ENCODE results near the gene TLCD1.
"Not testable (repeated sequence)": the region's sequence is repeated elsewhere in the genome, so short reads cannot be mapped to it uniquely, and the experiment has no call there.

The TLCD1 gene

DNA sequence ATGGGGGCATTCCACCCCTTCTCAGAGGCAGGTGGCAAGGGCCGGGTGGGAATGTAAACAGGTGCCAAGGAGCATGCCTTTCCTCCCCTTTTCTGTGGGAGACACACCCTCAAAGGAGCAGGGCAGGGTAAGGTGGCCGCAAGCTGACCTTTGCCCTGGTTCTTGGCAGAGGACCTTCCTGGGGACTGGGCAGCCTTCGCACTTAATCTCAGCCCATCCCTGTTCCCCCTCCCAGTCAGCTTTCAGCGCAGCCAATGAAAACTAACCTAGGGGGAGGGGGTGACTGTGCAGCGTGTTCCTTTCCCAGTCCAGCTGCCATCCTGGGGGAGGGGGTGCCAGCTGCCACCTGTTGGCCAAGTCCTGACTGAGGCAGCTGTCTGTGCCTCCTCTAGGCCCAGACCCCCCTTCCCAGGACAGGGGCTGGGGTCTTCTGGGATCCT, 20.6 kb upstream of the TLCD1 start:
- no peak for DNase-seq

DNA sequence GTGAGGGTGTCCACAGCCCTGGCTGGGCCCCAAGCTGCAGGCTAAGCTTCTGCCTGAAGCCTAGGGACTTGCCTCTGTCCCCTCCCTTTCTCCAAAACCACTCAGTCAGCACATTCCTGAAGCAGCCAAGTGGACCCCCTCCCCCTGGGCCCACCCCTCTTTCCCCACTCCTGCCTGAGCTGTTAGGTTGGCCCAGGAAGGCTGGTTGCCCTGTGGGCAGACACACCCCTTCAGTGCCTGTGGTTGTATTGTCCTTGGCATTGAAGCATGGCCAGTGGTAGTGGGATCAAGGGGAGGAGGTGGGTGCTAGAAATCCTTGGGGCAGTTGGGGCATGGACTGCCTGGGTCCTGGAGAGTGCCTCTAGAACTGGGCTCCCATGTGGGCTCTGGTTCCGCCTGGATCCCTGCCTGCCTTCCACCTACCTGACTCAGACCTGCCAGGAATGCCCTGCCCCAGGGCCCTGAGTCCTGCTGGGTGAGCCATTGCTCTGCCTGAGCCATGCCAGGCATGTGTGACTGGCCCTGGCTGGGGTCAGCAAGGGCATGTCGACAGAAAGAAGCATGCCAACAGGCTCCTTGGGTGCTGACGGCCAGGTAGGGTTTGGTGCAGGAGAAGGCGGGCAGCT, 19.9 kb upstream of the TLCD1 start:
- DNase-seq, result no peak

DNA sequence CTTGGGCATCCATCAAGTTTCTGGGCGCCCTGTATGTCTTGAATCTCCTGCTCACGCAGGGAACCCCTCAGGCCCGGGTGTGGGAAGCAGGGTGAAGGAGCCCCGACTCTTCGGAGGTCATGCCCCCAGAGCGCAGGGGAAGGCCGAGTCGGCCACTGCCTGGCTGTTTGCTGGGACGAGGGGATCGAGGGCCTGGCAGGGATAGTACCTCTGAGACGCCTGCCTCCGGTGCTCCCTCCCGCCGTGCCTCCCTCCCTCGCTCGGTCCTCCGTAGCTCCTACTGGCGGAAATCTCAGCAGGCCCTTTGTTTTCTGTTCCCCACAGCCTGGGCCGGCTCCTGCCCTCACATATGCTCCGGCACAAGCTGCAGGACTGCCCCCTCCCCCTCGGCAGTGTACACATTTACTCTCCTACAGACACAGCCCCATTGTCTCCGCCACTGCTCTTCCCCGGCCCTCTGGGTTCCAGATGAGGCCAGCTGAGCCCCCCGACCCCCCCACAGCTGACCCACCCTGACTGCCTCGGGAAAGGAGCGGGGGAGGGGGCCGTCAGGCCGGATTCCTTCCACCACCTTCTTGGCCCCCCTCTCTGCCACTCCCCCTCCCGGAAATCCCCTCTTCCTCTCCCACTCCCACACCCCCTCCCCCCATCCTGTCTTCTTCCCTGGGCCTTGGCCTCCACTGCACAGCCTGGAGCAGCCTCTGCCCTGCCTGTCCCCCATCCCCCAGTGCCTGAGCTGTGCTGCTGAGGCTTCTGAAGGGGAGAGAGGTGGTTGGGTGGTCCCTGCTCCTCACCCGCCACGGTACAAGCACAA, 19.1 kb upstream of the TLCD1 start:
- DNase-seq, result no peak

DNA sequence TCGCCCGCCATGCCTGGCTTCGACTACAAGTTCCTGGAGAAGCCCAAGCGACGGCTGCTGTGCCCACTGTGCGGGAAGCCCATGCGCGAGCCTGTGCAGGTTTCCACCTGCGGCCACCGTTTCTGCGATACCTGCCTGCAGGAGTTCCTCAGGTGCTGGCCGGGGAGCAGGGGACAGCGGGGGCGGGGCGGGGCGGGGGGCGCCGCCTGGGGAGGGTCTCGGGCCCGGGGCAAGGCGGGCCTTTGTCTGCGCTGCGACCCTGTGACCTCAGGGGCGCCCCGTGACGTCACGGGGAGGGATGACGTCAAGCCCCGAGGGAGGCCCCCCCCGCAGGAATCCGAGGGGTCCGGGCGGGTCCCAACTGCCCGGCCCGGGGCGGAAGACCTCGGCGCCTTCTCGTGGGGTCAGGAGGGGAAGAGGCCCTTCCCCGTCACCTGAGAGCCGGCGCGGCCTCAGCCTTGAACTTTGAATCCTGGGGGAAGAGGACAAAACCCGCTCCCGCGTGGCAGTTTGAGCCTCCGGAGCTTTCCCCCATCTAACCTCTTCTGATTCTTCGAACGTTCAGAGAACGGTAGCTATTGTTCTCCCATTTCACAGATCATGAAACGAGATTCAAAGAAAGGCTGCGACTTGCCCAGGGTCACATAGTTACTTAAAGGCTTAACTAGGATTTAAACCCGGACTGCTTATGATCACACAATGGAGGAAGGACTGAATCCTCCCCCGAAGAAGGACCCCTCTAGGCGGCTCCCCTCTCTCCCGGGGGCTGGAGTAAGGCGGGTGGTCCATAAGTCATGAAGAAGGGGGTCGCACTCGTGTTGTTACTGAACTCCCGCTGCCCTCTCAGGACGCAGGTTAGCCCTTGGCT, 18.3 kb upstream of the TLCD1 start:
- peak; percentile 42 for DNase-seq

DNA sequence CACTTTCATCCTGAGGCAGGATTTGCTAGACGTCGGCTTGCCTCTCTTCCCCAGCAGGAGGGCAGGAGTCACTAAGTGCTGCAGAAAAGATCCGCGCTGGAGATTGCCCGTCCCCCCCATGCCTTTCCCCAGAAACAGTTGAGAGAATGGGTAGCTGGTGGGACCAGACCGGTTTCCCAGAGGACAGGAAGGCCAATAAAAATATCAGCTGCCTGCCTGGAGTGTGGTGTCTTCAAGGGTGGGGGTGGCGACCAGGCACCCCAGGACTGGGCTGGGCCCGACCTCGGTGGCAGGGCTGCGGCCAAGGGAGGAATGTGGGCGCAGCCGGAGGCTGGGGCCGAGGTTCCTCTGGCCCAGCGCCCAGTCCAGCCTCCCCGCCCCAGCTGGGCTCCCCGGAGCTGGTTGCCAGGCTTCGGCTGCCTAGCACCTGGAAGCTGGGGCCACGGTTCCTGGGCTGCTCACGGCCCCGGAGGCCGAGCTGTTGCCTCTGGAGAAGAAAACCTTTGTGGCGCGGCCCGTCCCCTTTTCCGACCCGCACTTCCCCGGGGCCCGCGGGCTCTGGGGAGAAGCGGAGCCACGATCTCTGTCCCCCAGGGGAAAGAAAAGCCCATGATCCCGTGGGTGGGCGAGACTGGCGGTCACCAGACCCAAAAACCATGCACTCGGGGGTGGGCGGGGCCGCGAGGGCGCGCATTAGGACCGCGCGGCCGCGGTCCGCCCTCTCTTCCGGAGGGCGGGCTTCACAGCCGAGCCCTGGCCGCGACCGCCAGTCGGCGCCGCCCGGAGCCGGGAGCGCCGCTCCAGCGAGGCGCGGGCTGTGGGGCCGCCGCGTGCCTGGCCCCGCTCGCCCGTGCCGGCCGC, 17.4 kb upstream of the TLCD1 start, which contains the start of gene TRAF4:
TRAF4 (plus strand) TSS at position 769 of the 861 bp plus-strand sequence. CDS start 102 bp downstream, outside the sequence.
- peak; percentile 60 for DNase-seq

DNA sequence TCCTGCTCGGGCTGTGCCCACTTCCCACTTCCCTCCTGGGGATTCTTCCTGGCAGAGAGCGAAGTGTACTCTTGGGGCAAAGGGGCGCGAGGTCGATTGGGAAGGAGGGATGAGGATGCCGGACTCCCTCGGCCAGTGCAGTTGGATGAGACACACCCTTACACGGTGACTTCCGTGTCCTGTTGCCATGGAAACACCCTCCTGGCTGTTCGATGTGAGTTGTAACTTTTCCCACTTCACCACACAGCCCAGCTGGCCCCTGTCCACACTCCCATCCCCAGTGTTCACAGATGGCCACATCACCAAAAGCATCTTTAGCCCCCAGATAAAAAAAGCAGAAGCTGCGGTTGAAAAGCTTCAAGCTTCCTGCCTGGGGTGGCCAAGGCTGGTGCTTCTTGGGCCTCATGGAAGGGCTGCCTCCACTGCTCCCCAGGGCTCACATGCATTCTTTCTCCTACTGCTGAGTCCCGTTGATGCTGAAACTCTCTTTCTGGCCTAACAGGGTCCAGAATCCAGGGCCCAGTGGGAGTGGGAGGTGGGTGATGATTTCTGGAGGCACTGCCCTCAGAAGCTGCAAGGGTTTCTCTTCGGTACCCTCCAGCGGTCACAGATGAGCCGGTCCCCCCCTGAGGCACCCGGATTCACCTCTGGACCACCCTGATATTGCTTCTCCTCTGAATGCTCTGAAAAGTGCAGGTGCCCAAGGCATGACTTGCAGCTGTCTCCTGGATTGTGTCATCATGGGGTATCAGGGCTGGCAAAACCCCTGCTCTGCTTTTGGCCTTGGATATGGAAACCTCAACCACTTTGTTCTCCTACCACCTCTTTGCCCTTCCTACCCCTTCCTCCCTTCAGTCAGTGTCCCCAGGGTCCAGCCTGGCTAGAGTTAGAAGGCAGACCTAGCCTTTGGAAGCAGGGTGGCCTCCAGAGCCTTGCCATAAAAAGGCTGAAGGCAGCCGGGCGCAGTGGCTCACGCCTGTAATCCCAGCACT, 15.6 kb upstream of the TLCD1 start:
- no peak for DNase-seq

DNA sequence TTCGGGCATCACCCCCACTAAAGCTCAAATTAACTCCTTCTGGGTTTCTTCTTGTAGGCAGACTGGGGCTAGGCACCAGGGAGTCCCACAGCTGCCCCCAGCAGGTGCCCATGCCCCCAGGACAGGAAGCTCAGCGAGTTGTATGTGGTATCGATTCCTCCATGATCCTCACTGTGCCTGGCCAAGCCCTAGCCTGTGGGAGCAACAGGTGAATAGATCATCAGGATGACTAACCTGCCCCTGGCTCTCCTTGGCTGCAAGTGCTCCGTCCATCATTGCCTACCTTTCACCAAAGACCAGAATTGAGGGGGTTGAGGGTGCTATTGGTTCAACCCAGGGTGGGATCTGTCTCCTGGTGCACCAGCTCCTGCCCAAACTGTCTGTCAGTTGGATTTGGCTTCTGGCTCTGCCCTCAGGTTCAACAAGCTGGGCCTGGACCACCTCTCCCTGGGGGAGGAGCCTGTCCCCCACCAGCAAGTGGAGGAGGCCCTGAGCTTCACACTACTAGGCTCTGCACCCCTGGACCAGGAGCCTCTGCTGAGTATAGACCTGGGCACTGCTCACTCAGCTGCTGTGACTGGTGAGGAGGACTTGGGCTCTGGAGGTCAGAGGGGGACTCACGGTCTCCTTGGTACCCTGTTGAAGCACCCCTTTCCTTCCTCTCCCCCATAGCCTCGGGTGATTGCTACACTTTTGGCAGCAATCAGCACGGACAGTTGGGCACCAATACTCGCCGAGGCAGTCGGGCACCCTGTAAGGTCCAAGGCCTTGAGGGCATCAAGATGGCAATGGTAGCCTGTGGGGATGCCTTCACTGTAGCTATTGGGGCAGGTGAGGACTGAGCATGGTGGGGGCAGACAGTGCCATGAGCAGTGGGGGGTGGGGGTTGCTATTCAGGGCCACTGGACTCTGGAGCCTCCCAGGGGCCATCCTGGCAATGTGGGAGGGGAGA, 14.6 kb upstream of the TLCD1 start:
- no peak for DNase-seq

DNA sequence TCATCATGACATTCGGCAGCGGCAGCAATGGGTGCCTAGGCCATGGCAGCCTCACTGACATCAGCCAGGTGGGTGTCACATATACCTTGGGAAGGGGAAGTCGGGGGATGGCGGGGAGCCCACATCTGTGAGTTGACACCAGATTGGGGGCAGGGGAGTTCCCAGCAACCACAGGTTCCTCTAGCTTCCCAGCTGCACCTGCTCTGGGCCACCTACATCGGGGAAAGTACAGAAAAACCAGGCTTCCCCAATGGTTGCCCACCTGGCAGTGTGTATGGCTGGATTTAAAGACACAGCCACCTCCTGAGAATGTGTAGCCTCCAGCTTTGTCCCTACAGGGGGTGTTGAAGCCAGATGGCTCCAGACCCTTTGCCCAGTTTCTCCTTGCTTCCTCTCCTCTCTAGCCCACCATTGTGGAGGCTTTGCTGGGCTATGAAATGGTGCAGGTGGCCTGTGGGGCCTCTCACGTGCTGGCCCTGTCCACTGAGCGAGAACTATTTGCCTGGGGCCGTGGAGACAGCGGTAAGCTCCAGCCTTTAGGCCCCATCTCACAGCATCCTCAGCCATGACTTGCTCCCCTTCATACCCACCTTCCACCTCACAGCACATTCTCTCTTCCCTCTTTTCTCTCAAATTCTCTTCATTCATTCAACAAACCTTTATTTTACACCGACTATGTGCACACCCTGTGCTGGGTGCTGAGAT, 12.8 kb upstream of the TLCD1 start:
- DNase-seq, result no peak

DNA sequence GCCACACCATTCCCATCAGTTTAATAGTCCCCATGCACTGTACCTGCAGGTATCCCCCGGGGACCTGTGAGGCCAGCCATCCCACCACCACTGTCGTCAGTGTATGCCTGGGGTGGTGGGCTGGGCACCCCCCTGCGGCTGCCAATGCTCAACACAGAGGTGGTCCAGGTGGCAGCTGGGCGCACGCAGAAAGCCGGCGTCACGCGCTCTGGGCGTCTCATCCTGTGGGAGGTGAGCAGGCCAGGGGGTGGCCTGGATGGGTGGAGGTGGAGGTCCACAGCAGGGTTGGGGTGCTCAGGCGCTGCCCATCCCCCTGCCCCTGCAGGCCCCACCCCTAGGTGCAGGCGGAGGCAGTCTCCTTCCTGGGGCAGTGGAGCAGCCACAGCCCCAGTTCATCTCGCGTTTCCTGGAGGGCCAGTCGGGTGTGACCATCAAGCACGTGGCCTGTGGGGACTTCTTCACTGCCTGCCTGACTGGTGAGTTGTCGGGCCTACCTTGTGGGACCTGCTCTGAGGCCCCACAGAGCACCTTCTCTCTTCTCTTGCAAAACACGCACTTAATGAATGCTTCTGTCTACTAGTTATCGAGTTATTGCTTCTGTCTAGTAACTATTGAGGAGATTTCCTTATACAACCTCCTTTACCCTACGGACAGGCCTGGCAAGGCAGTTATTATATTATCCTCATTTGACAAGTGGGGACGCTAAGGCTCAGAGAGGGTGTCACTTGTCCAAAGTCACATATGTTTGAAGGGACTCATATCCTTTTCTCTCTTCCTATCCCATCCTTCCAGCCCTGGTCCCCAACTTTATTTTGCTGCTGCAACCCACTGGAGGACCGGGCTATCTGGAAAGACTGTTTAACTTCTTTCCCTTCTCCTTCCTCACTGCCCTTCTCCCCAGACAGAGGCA, 12.0 kb upstream of the TLCD1 start:
- no peak for DNase-seq

DNA sequence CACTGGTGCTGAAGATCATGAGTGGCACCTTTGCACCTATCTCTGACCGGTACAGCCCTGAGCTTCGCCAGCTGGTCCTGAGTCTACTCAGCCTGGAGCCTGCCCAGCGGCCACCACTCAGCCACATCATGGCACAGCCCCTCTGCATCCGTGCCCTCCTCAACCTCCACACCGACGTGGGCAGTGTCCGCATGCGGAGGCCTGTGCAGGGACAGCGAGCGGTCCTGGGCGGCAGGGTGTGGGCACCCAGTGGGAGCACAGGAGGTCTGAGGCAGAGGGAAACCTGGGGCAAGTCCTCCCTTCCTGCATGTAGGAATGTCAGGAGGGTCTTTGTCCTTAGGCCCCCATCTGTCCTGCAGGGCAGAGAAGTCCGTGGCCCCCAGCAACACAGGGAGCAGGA, 11.3 kb upstream of the TLCD1 start:
- no peak for DNase-seq

DNA sequence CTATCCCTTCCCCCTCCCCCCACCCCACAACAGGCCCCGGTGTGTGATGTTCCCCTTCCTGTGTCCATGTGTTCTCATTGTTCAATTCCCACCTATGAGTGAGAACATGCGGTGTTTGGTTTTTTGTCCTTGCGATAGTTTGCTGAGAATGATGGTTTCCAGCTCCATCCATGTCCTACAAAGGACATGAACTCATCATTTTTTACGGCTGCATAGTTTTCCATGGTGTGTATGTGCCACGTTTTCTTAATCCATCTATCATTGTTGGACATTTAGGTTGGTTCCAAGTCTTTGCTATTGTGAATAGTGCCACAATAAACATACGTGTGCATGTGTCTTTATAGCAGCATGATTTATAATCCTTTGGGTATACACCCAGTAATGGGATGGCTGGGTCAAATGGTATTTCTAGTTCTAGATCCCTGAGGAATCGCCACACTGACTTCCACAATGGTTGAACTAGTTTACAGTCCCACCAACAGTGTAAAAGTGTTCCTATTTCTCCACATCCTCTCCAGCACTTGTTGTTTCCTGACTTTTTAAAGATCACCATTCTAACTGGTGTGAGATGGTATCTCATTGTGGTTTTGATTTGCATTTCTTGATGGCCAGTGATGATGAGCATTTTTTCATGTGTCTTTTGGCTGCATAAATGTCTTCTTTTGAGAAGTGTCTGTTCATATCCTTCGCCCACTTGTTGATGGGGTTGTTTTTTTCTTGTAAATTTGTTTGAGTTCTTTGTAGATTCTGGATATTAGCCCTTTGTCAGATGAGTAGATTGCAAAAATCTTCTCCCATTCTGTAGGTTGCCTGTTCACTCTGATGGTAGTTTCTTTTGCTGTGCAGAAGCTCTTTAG, 10.1 kb upstream of the TLCD1 start:
- DNase-seq, result not testable (repeated sequence)

DNA sequence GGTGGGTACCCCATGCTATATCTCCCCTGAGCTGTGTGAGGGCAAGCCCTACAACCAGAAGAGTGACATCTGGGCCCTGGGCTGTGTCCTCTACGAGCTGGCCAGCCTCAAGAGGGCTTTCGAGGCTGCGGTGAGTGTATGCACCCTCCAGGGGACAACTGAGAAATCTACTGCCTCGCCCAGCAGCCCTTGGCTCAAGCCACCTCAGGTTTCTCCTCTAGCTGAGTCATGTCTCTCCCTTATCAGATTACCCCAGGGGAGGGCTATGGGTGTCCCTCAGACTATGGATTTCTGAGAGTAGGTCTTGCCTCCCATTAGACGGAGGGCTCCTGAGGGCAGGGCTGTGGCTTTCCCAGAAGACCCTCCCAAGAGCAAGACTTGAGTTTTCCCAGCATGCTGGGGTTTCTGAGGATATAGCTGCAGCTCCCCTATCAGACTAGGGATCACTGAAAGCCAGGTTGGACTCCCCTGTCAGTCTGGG, 9.2 kb upstream of the TLCD1 start:
- DNase-seq, result no peak

DNA sequence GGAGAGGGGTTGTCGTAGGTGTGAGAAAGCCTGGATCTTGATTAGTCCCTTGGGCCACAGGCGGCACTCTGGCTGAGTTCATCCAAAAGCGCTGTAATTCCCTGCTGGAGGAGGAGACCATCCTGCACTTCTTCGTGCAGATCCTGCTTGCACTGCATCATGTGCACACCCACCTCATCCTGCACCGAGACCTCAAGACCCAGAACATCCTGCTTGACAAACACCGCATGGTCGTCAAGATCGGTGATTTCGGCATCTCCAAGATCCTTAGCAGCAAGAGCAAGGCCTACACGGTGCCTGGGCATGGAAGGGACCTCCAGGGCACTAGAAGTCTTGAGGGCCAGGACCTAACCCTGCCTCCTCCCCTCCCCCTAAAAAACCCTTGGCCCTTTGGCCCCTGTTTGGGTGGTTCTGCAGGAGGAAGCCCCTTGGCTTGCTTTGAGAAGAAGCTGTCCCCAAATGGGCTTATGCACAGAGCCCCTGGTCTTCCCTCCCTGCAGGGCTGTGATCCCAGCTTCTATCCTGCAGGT, 8.7 kb upstream of the TLCD1 start:
- DNase-seq, result no peak

DNA sequence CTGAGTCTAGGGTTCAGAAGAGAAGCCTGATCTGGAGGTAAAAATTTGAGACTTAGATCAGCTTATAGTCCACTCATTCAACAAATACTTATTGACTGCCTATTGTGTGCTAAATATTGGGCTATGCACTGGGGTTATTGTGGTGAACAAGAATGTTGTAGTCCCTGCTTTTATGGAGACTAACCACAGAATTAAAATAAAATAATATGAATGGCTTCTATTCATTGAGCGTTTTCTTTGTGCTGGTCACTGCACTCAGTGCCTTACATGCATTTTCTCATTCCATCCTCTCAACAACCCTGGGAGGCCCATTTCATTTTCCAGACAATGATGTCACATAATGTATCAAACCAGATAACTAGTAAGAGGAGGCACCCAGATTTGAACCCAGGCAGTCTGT, 7.3 kb upstream of the TLCD1 start:
- DNase-seq, result no peak

DNA sequence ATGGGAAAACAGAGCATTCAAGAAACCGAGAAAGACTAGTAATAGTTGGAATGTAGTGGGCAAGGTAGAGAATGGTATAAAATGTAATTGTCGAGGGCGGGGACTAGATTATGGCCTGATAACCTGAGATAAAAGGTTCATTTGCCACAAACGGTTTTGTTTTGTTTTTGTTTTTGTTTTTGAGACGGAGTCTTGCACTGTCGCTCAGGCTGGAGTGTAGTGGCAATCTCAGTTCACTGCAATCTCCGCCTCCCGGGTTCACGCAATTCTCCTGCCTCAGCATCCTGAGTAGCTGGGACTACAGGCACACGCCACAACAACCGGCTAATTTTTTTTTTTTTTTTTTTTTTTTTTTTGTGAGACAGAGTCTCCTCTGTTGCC, 3.9 kb upstream of the TLCD1 start:
- DNase-seq, result no peak

DNA sequence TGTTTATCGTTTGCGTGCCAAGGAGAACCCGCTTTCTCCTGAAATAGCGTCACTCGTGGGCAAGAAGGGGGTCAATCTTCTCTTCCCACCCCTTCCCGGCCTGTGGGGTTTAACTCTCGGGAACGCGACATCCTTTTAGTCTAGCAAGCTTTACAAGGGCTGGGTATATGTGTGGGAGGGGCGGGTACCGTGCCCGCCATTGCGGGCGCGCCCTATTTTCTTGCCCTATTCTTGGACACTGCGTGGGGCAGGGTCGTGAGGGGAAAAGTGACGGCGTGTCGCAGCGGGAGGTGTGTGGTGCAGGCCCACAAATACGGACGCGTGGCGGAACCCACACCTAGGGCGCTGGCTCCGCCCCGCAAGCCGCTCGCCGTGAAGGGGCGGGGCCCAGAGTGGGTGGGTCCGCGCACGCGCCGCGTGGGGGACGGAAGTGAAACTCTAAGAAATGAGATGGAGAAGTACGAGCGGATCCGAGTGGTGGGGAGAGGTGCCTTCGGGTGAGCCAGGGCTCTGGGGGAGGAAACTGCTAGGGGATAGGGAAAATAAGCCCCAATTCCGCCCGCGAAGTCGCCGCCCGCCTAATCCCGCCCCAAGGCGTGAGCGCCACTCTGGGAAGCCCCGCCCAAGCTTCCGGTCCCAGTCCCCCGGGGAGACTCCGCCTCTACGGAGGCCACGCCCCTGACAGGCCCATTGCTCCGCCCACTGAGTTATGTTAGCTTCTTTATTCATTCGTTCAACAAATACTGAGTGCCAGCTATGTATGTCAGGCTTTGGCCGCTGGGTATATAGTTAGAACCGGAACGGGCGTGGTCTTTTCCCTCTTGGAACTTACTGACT, 2.5 kb upstream of the TLCD1 start, which contains the start of gene NEK8:
NEK8 (plus strand) TSS at position 425 of the 837 bp plus-strand sequence; CDS start at position 451, 26 bp downstream.
- DNase-seq, result peak; percentile 82
